Left forelimb (tissue), 1 donor: ENCODE measurements around the gene UBAP1L.
A peak's percentile ranks its signal among the peaks of the same experiment; 100 is the strongest.
"Not testable (repeated sequence)": the region's sequence is repeated elsewhere in the genome, so short reads cannot be mapped to it uniquely, and the experiment has no call there.

Experiments
- DNase-seq: peaks from one replicate; pipeline ENCODE4 v3.0.0-alpha.2; 2018; ENCODE audit warnings: low spot score

Gene UBAP1L

DNA sequence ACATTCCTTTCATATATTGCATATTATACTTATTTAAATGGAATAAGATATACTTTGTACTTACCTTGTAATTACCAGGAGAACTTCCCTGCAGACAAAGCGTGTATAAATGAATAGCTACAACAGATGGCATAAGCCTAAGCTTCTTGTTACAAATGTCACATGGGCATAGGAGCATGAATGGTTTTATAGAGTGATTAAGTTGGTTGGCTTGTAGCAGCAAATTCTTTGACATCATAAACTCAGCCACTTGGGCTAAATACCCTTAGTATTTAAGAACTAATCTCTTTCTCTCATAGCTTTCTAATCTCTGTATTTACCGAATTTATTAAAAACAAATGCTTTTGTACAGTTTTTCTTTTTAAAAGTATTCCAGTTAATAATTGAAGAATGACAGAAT lies at the start of gene UBAP1L:
UBAP1L (minus strand) TSS at position 115 of the 400 bp plus-strand sequence. CDS start 8,985 bp downstream, outside the sequence.
- DNase-seq, result no peak

DNA sequence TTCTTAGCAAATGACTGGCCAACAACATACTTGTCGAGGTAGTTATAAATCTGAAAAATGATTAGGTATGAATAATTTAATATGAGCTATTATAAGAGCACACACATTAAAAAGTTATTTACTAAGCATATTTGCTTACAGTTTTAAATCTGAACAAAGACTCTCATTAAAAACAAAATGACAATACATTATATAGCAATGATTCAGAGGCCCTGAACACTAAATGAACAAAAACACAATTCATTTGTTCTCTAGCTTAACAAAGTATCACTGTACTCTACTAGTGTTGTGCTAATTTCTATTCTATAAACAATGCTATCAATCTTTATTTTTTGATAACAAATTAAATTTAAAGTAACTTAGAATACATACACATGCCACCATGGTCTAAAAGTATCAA lies 49.1 kb upstream of the UBAP1L start:
- DNase-seq, result no peak

DNA sequence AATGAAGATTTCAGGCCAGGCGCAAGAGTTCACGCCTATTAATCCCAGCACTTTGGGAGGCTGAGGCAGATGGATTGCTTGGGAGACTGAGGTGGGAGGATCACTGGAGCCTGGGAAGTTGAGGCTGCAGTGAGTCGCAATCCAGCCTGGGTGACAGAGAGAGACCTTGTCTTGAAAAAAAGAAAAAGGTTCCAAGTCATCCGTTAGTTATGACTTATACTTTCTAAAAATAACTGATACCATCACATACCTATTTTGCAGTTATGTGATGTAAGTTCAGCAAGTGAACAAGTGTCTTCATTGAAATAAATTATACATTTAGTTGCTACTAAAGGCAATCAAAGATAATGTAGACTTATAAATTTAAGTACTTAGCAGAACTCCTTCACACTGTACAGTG lies 48.0 kb upstream of the UBAP1L start:
- DNase-seq, result no peak

GRCh38 chr15:65156692-65157091 lies 41.7 kb upstream of the UBAP1L start:
- no peak for DNase-seq

GRCh38 chr15:65154720-65155119 lies 39.7 kb upstream of the UBAP1L start:
- DNase-seq, result no peak

DNA sequence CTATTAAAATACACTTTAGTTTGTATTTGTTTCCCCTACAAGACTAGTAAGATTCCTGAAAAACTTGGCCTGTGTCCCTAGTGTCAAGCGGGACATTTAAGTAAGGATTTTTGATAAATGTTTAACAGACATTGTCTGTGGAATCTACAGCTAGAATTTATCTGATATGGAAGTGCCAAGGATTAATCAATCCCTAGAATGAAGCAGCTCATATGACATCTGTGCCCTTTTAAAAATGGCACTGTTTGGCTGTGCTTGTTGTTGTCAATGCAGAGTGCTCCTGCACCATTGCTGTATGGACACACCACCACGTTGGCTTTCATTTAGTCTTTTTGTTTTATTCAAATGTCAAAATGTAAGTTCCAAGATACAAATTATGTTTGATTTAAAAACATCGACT lies 32.9 kb upstream of the UBAP1L start:
- DNase-seq, result no peak

DNA sequence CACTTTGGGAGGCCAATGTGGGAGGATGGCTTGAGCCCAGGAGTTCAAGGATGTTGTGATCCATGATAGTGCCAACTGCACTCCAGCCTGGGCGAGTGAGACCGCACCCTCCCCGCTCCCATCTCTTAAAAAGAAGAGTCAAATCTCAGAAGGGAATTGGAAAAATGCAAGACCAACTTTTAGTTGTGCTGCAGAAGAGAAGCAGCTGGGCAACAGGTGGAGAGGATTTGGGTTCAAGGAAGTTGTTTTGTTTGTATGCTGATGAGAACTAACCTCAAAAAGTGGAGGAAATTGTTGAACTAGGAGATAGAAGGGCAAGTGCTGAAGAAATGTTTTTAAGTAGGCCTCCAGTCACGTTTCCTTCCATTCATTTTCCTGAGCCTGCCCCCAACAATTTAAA lies 31.4 kb upstream of the UBAP1L start:
- no peak for DNase-seq

- DNase-seq, result not testable (repeated sequence)
These were observed 23.6 kb upstream of the UBAP1L start for GRCh38 chr15:65138631-65139030.

DNA sequence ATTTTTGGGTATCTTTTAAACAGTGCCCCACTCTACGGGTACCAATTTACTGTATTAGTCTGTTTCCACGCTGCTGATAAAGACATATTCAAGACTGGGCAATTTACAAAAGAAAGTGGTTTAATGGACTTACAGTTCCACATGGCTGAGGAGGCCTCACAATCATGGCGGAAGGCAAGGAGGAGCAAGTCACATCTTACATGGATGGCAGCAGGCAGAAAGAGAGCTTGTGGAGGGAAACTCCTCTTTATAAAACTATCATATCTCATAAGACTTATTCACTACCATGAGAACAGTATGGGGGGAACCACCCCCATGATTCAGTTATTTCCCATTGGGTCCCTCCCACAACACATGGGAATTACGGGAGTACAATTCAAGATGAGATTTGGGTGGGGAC lies 22.9 kb upstream of the UBAP1L start:
- not testable (repeated sequence) for DNase-seq

- not testable (repeated sequence) for DNase-seq
These were observed 22.1 kb upstream of the UBAP1L start for GRCh38 chr15:65137089-65137488.

- no peak for DNase-seq
These were observed 19.5 kb upstream of the UBAP1L start for GRCh38 chr15:65134538-65134937.

GRCh38 chr15:65133548-65134200 lies 18.7 kb upstream of the UBAP1L start, which contains the start of gene PDCD7:
Gene PDCD7, minus strand, starts transcription at chr15:65133808. Its CDS starts 27 bp downstream, at chr15:65133781.
- DNase-seq, result peak; percentile 93

DNA sequence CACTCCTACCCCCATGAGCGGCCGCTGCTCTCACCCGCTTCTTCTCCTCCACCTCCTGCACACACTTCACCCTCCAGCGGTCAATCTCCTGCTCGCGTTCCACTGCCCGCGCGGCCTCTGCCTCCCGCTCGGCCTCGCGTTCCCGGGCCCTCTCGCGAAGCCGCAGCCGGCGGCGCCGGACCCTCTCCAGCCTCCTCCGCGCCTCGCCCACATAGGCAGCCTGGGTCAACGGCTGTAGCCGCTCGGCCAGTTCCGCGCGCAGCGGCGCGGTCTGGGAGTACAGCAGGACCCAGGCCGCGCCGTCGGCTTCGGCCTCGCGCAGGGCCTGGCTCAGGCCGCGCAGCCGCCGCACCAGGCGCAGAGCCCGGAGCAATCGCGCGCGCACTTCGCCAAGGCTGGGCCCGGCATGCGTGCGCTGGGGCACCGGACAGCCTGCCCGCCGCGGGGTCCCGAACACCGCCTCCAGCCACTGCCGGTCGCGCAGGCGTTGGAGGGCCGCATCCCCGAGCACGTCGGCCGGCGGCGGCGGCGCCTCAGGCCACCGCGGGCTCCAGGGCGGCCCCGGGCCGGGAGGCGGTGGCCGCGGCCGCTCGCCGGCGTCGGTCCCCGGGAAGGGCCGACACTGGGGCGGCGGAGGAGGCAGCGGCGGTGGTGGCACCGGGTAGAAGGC lies 18.0 kb upstream of the UBAP1L start:
- DNase-seq, result peak; percentile 73

GRCh38 chr15:65130941-65131340 lies 15.9 kb upstream of the UBAP1L start:
- no peak for DNase-seq

DNA sequence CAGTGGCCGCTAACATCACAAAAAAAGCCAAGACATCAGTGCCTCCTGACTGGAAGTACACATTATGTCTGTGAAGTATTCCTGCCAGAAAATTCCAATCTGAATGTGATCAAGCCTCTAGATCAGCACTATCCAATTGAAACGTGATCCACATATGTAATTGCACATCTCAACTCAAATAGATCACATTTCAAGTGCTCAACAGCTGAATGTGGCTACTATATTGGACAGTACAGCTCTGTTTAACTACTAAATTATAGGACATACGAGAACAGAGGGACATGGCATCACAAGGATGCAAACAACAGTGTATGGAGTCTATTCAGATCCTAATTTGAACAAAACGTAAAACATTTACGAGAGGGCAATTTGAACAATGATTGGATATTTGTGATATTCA lies 542 bp upstream of the UBAP1L start:
- no peak for DNase-seq

DNA sequence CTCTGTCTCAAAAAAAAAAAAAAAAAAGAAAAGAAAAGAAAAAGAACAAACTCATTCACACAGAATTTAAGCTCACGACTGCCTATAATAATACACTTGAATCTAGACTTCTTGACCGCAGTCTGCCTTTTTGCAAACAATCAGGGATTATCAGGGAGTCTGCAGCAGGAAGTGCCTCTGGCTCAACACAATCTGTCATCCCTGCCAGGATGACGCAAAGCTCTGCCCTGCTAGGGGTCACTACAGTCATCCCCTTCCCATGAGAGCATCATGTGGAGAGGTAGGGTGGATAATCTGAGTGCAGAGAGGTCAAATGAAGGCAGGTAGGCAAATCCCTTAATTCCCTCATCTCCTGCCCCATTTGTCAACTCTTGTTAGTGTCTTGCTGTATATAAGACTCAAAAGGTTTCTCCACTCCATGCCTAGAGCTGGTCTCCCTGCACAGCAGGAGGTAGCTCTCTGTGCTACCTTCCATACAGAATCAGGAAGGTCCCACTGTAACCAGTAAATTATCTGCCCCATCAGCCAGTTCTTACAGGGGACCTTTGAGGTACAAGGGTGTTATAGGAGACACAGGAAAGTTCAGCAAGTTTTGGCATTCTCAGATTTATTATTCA lies 4.2 kb downstream of the UBAP1L start:
- DNase-seq, result no peak

GRCh38 chr15:65106011-65106590 lies 8.9 kb downstream of the UBAP1L start:
- no peak for DNase-seq

DNA sequence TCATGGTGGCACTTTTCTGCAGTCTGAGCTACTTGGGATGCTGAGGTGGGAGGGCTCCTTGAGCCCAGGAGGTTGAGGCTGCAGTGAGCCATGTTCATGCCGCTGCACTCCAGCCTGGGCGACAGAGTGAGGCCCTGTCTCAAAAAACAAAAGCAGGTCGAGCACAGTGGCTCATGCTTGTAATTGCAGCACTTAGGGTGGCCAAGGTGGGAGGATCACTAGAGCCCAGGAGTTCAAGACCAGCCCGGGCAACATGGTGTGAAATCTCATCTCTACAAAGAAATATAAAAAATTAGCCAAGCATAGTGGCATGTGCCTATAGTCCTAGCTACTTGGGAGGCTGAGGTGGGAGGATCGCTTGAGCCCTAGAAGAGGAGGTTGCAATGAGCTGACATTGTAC lies 10.0 kb downstream of the UBAP1L start:
- DNase-seq, result no peak

GRCh38 chr15:65102912-65103311 lies 12.1 kb downstream of the UBAP1L start:
- no peak for DNase-seq

DNA sequence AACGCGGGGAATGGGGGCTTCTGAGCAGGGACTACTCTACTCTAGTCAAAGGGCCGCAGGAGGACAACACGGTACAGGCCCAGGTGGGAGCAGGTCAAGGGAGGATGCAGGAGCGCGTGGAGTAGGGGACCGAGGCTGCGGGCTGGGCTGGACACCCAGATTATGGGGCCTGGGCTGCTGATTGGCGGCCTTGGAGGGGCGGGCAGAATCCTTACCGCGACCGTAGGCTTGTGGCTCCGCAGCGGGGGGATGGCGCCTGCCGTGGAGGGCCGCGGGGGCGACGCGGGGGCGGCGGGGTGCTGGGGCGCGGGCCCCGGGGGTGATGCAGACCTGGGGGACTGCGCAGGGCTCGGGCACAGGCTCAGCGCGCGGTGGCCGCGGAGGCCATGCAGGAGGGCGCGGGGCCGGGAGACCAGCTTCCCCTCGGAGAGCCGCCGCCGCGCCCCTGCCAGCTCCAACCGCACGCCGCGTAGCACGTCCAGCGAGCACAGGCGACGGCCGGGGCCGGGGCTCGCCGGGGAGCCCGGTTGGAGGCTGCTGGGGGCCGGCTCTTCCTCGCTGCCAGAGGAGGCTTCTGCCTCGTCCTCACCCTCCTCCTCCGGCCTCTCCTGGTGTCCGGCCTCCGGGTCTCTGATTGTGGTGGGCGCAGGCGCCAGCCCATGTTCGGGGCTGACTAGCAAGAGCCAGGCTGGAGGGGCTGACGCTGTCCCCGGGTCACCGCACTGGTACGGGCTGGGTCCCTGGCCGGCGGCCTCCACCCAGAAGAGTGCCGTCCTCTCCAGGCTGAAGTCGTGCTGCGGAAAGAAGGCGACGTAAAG lies 12.9 kb downstream of the UBAP1L start:
- no peak for DNase-seq

DNA sequence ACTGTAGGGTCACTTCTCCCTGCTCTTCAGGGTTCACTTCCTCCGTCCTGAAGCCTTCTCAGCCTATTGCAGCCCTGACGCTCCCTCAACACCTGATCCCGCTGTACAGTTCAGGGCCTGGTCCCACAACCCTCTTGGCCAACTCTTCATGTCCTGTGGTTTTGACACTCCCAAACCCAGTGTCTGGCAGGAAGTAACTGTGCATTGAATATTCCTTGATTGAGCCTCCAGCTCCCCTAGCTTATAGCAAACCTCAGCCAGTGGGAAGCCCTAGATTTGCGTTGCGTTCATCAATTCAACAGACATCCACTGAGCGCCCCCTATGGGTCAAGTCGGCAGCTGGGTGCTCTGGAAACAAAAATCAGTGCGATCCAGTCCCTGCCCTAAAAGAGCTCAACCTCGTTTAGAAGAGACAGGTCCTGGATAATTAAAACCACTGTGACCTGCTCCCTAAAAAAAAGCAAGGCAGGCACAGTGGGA lies 13.5 kb downstream of the UBAP1L start:
- DNase-seq, result no peak

DNA sequence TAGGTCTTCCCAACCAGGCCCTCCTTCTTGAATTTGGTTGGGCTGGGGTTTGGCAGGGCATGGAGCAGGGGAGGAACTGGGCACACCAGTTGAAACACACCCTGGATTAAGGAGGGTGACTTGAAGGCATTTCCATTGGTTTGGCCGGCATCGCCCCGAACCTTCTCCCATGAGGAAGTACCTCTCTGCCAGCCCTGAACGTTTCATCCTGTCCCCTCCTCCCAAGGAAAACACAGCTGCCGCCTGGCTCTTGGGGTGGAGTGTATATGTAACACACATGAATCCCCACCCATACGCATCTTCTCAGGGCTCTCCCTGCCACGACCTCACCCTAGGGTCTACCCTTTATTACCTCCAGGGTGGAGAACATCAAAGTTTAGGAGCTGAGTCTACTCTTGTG lies 14.6 kb downstream of the UBAP1L start:
- DNase-seq, result no peak
